Measurements from ENCODE around the gene SORL1. TPM values are rescaled to one million over a fixed set of nuclear protein-coding genes. Genes with fewer than 3 reads are reported as not detected.

The SORL1 gene
- total and polyA plus RNA-seq, 3 experiments from 2014 or later = 44.5 to 220 (median 46.9) TPM

- no peaks in the 10 kb centered on the region for H3K27me3 Mint-ChIP-seq
- ChIA-PET CTCF (no interaction called here), POLR2A (no interaction called here)
- H3K4me1 Mint-ChIP-seq = peaks cover 56 to 76% (median 71%) of the 10 kb centered on the region in 3 donors
- H3K36me3 ChIP-seq (ENCODE audit: insufficient read depth, low read length) = peaks cover 43% of the 10 kb centered on the region
- no peaks in the 10 kb centered on the region for H3K27me3 ChIP-seq (ENCODE audit: insufficient read depth, low read length, poor library complexity, severe bottlenecking)
- DNase-seq = no peak
- H3K36me3 Mint-ChIP-seq = peaks cover 13 to 79% (median 31%) of the 10 kb centered on the region in 3 donors
- peaks cover 37% of the 10 kb centered on the region for H3K4me1 ChIP-seq (ENCODE audit: insufficient read depth, low read length)
- H3K4me3 ChIP-seq (ENCODE audit: low read length) = no peak overlapping the region
- no peak overlapping the region for H3K27ac ChIP-seq (ENCODE audit: low read depth, low read length)
- H3K9me3 ChIP-seq (ENCODE audit: low read length) = no peaks in the 10 kb centered on the region
- peak overlapping the region in 7 of 8 donors; percentile 15 to 83 (median 52) for H3K27ac Mint-ChIP-seq
- no peak overlapping the region for H3K4me3 Mint-ChIP-seq
- H3K9me3 Mint-ChIP-seq = no peaks in the 10 kb centered on the region
Observed at GRCh38 chr11:121488641-121489040, 36.5 kb downstream of the SORL1 start.

- peaks cover 43% of the 10 kb centered on the region for H3K36me3 ChIP-seq (ENCODE audit: insufficient read depth, low read length)
- POLR2A ChIA-PET = no interaction called here
- no peak overlapping the region for H3K27ac ChIP-seq (ENCODE audit: low read depth, low read length)
- H3K27me3 ChIP-seq (ENCODE audit: insufficient read depth, low read length, poor library complexity, severe bottlenecking) = no peaks in the 10 kb centered on the region
- no peaks in the 10 kb centered on the region for H3K27me3 Mint-ChIP-seq
- no peak overlapping the region for H3K4me3 ChIP-seq (ENCODE audit: low read length)
- H3K4me1 Mint-ChIP-seq = peaks cover 57 to 76% (median 71%) of the 10 kb centered on the region in 3 donors
- no peak for DNase-seq
- H3K4me3 Mint-ChIP-seq = no peak overlapping the region
- H3K36me3 Mint-ChIP-seq = peaks cover 13 to 78% (median 25%) of the 10 kb centered on the region in 3 donors
- H3K9me3 Mint-ChIP-seq = no peaks in the 10 kb centered on the region
- H3K9me3 ChIP-seq (ENCODE audit: low read length) = no peaks in the 10 kb centered on the region
- H3K4me1 ChIP-seq (ENCODE audit: insufficient read depth, low read length) = peaks cover 37% of the 10 kb centered on the region
- peak overlapping the region in 6 of 8 donors; percentile 24 to 94 (median 73) for H3K27ac Mint-ChIP-seq
- CTCF ChIA-PET = interaction anchor here (1.2 kb wide), 1 partner anchor 38 kb away, joined by 4 read pairs; the partner anchor contains the start of genes SORL1 and SORL1-AS1
Observed at GRCh38 chr11:121489823-121490222, 37.7 kb downstream of the SORL1 start.

GRCh38 chr11:121494355-121495099, 42.4 kb downstream of the SORL1 start:
- peak in 1 of 5 donors; percentile 20 for DNase-seq
- H3K27ac Mint-ChIP-seq = peak overlapping the region; percentile 25 to 96 (median 84)

GRCh38 chr11:121497176-121497998, 45.3 kb downstream of the SORL1 start:
- POLR2A ChIA-PET = no interaction called here
- Mint-ChIP-seq H3K4me1 (peaks cover 53 to 72% (median 68%) of the 10 kb centered on the region in 3 donors), H3K9me3 (peaks cover 0 to 2% (median 0%) of the 10 kb centered on the region in 5 donors), H3K36me3 (peaks cover 28 to 81% (median 36%) of the 10 kb centered on the region in 3 donors), H3K27ac (peak overlapping the region in 7 of 8 donors; percentile 38 to 82 (median 59)), H3K27me3 (no peaks in the 10 kb centered on the region), H3K4me3 (no peak overlapping the region)
- Histone ChIP-seq H3K4me3 (ENCODE audit: low read length) (no peak overlapping the region), H3K27ac (ENCODE audit: low read depth, low read length) (no peak overlapping the region), H3K4me1 (ENCODE audit: insufficient read depth, low read length) (peaks cover 29% of the 10 kb centered on the region), H3K9me3 (ENCODE audit: low read length) (no peaks in the 10 kb centered on the region), H3K27me3 (ENCODE audit: insufficient read depth, low read length, poor library complexity, severe bottlenecking) (no peaks in the 10 kb centered on the region), H3K36me3 (ENCODE audit: insufficient read depth, low read length) (peaks cover 38% of the 10 kb centered on the region)
- CTCF ChIA-PET = no interaction called here
- DNase-seq = no peak

More at GRCh38 chr11:121494355-121495099, 42.4 kb downstream of the SORL1 start:
- no peak overlapping the region for H3K4me3 ChIP-seq (ENCODE audit: low read length)
- H3K4me1 ChIP-seq (ENCODE audit: insufficient read depth, low read length) = peaks cover 29% of the 10 kb centered on the region
- POLR2A ChIA-PET = interaction anchor here (1.3 kb wide), 1 partner anchor 43 kb away, joined by 3 read pairs; no protein-coding TSS in a partner anchor
- no peaks in the 10 kb centered on the region for H3K27me3 ChIP-seq (ENCODE audit: insufficient read depth, low read length, poor library complexity, severe bottlenecking)
- Mint-ChIP-seq H3K36me3 (peaks cover 26 to 80% (median 35%) of the 10 kb centered on the region in 3 donors), H3K4me1 (peaks cover 57 to 76% (median 70%) of the 10 kb centered on the region in 3 donors), H3K9me3 (no peaks in the 10 kb centered on the region), H3K27me3 (no peaks in the 10 kb centered on the region), H3K4me3 (peak overlapping the region in 6 of 7 donors; percentile 23 to 75 (median 59))
- H3K36me3 ChIP-seq (ENCODE audit: insufficient read depth, low read length) = peaks cover 40% of the 10 kb centered on the region
- CTCF ChIA-PET = interaction anchor here (0.8 to 1.8 kb wide), 3 partner anchors 14 to 177 kb away, joined by 3 to 6 read pairs (median 4); partner anchors contain the start of gene SORL1
- no peaks in the 10 kb centered on the region for H3K9me3 ChIP-seq (ENCODE audit: low read length)
- no peak overlapping the region for H3K27ac ChIP-seq (ENCODE audit: low read depth, low read length)

GRCh38 chr11:121499405-121499804, 47.3 kb downstream of the SORL1 start:
- ChIA-PET POLR2A (no interaction called here), CTCF (interaction anchor here (1.0 kb wide), 1 partner anchor 14 kb away, joined by 3 read pairs; no protein-coding TSS in a partner anchor)
- Mint-ChIP-seq H3K4me1 (peaks cover 51 to 71% (median 68%) of the 10 kb centered on the region in 3 donors), H3K9me3 (peaks cover 0 to 2% (median 0%) of the 10 kb centered on the region in 5 donors), H3K27ac (peak overlapping the region; percentile 10 to 91 (median 48)), H3K27me3 (no peaks in the 10 kb centered on the region), H3K4me3 (peak overlapping the region in 1 of 7 donors; percentile 35), H3K36me3 (peaks cover 40 to 84% (median 41%) of the 10 kb centered on the region in 3 donors)
- no peaks in the 10 kb centered on the region for H3K27me3 ChIP-seq (ENCODE audit: insufficient read depth, low read length, poor library complexity, severe bottlenecking)
- no peak for DNase-seq
- no peak overlapping the region for H3K27ac ChIP-seq (ENCODE audit: low read depth, low read length)
- peaks cover 38% of the 10 kb centered on the region for H3K36me3 ChIP-seq (ENCODE audit: insufficient read depth, low read length)
- no peak overlapping the region for H3K4me3 ChIP-seq (ENCODE audit: low read length)
- H3K4me1 ChIP-seq (ENCODE audit: insufficient read depth, low read length) = peaks cover 18% of the 10 kb centered on the region
- H3K9me3 ChIP-seq (ENCODE audit: low read length) = no peaks in the 10 kb centered on the region

GRCh38 chr11:121500275-121500674, 48.2 kb downstream of the SORL1 start:
- peaks cover 45 to 89% (median 49%) of the 10 kb centered on the region in 3 donors for H3K36me3 Mint-ChIP-seq

GRCh38 chr11:121500717-121501116, 48.6 kb downstream of the SORL1 start:
- no peak for DNase-seq
- Mint-ChIP-seq H3K4me1 (peaks cover 52 to 71% (median 60%) of the 10 kb centered on the region in 3 donors), H3K27ac (peak overlapping the region in 3 of 8 donors; percentile 39 to 77 (median 73)), H3K36me3 (peaks cover 44 to 88% (median 54%) of the 10 kb centered on the region in 3 donors), H3K9me3 (peaks cover 2 to 5% (median 5%) of the 10 kb centered on the region in 5 donors), H3K27me3 (no peaks in the 10 kb centered on the region), H3K4me3 (no peak overlapping the region)
- Histone ChIP-seq H3K4me1 (ENCODE audit: insufficient read depth, low read length) (peaks cover 5% of the 10 kb centered on the region), H3K9me3 (ENCODE audit: low read length) (no peaks in the 10 kb centered on the region), H3K27ac (ENCODE audit: low read depth, low read length) (no peak overlapping the region), H3K4me3 (ENCODE audit: low read length) (no peak overlapping the region), H3K36me3 (ENCODE audit: insufficient read depth, low read length) (peaks cover 37% of the 10 kb centered on the region), H3K27me3 (ENCODE audit: insufficient read depth, low read length, poor library complexity, severe bottlenecking) (no peaks in the 10 kb centered on the region)
- POLR2A ChIA-PET = no interaction called here
- CTCF ChIA-PET = interaction anchor here (1.0 kb wide), 1 partner anchor 13 kb away, joined by 3 read pairs; no protein-coding TSS in a partner anchor

More at GRCh38 chr11:121500275-121500674, 48.2 kb downstream of the SORL1 start:
- H3K27me3 ChIP-seq (ENCODE audit: insufficient read depth, low read length, poor library complexity, severe bottlenecking) = no peaks in the 10 kb centered on the region
- H3K9me3 ChIP-seq (ENCODE audit: low read length) = no peaks in the 10 kb centered on the region
- no peak for DNase-seq
- Mint-ChIP-seq H3K4me3 (no peak overlapping the region), H3K4me1 (peaks cover 54 to 71% (median 64%) of the 10 kb centered on the region in 3 donors), H3K9me3 (peaks cover 0 to 2% (median under 1%) of the 10 kb centered on the region in 5 donors), H3K27me3 (no peaks in the 10 kb centered on the region), H3K27ac (peak overlapping the region in 6 of 8 donors; percentile 3 to 77 (median 38))
- no peak overlapping the region for H3K4me3 ChIP-seq (ENCODE audit: low read length)
- H3K4me1 ChIP-seq (ENCODE audit: insufficient read depth, low read length) = peaks cover 10% of the 10 kb centered on the region
- CTCF ChIA-PET = interaction anchor here (1.0 kb wide), 1 partner anchor 14 kb away, joined by 3 read pairs; no protein-coding TSS in a partner anchor
- H3K36me3 ChIP-seq (ENCODE audit: insufficient read depth, low read length) = peaks cover 38% of the 10 kb centered on the region
- POLR2A ChIA-PET = no interaction called here
- H3K27ac ChIP-seq (ENCODE audit: low read depth, low read length) = no peak overlapping the region
